SHP77 (cell line): Measurements from ENCODE around the gene FGF5.
"Not testable (repeated sequence)": the region's sequence is repeated elsewhere in the genome, so short reads cannot be mapped to it uniquely, and the experiment has no call there.

ENCODE experiments used
- DNase-seq, 2 experiments: peaks; one replicate each; lab custom pipeline; 2025; lab: John Stamatoyannopoulos, UW

Gene FGF5, protein sequence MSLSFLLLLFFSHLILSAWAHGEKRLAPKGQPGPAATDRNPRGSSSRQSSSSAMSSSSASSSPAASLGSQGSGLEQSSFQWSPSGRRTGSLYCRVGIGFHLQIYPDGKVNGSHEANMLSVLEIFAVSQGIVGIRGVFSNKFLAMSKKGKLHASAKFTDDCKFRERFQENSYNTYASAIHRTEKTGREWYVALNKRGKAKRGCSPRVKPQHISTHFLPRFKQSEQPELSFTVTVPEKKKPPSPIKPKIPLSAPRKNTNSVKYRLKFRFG

GRCh38 chr4:80266253-80266901 is at the start of gene FGF5:
Gene FGF5, plus strand, starts transcription at chr4:80266664. Its CDS starts 161 bp downstream, at chr4:80266825.
- DNase-seq: peak; percentile 24 to 33

DNA sequence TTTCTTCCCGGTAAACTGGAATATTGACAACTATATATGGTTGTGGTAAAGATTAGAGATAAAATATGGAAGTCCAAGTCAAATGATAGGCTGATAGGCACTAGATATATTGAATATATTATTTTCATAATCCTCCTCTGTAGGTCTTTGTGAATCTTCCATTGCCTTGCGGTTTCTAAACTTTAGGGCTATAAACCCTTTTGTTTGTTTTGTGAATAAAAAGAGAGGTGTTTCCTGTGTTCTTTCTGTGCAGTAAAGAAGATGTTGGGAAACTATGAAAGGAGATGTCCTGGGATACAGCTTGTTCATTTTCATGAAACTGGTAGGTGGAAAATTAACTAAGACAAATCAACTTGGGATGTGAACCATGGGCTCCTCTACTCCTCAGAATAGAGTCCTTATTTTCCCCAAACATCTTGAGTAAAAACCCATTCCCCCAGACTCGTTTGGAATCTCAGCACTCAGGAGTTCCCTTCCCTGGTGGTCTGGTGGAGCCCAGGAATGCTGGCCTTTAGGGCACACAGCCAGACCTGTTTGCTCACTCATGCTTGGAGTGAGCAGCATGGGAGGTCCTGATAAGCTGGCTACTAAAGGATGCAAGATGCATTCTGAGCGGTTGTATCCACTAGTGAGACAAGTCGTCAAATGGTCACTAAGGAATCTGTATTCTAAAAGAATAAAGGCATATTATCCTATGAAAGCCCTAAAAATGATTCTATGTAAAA is 47.0 kb upstream of the FGF5 start:
- DNase-seq: no peak

- DNase-seq: no peak
Observed at GRCh38 chr4:80220711-80221110, 45.8 kb upstream of the FGF5 start.

DNA sequence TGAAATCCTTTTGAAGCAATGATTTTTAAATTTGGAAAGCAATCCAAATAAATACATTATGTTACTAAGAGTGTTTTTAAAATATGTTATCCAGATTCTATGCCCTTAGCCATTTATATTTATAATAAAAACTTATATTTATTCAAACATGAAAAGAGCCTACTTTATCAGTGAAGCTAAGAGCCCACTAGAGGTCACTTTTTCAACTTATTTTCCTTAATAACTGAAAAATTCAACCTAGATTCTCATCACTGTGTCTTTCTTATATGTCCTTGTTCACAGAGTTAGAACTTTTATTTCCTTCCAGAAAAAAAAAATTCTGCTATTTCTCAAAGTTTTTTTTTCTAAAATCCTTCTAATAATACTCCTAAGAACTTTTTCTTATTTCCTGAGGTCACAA is 45.3 kb upstream of the FGF5 start:
- no peak for DNase-seq

DNA sequence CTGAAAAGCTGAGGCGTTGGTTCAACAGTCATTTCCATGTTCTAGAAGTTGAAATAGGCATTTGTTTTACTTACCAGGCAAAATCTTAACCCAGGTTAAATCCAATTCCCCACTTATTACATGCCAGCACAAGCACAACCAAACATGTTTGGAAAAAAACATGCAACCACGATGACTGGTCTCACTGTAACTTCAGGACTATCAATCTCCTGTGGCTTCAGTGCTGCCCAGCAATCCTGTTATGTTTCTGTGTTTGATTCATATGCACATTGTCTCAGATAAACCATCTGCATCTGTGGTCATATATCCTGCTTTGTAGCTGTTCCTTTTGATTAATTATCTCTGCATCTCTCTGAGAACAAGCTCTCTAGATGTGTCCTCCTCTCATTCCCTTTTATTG is 40.9 kb upstream of the FGF5 start:
- no peak for DNase-seq

GRCh38 chr4:80226094-80226493 is 40.4 kb upstream of the FGF5 start:
- no peak for DNase-seq

- no peak for DNase-seq
Observed at GRCh38 chr4:80228460-80228859, 38.0 kb upstream of the FGF5 start.

- no peak for DNase-seq
Observed at GRCh38 chr4:80229128-80229527, 37.3 kb upstream of the FGF5 start.

- DNase-seq: no peak
Observed at GRCh38 chr4:80229590-80229989, 36.9 kb upstream of the FGF5 start.

DNA sequence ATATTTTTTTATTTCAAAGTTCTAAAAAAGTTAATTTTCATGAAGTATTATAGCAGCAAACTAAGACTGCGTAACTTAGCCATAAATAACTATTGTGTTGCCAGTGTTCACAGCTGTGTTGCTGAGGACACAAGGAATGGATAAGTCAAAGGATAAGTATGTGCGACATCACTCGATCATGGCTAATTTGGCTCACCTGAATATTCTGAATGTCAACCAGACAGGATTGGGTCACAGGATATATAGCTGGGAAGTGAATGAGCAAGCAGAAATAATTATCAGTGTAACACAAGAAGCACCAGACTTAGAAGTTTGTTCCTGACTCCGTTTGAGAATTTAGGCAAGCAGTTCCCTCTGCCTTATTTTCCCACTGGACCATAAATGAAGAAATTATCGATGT is 35.3 kb upstream of the FGF5 start:
- no peak for DNase-seq

DNA sequence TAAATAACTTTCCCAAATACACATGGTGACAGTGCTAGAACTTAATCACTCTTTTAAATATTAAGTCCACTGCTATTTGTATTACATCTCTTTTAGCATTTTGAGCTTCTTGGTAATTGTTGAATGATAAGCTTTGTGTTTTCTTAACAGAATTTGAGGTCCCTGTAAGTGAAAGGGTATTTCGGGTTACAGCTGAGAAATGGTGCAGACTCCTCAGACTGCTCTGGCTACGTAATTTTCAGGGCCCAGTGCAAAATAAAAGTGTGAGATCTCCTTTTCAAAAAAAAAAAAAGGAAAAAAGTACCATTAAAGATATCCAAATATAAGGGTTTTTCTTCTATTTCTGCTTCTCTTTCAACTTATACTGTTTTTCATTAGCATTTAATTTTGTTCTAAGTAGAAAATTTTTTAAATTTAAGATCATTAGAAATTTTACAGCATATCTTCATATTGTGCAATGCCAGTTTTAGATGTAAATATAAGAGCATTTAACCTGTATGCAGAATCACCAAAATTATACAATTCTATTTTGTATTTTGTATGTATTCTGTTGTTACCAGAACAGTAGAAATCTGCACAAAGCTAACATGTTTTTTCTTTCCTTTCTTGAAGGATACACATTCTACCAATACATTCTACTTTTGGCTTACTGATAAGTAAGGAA is 33.6 kb upstream of the FGF5 start:
- DNase-seq: no peak

DNA sequence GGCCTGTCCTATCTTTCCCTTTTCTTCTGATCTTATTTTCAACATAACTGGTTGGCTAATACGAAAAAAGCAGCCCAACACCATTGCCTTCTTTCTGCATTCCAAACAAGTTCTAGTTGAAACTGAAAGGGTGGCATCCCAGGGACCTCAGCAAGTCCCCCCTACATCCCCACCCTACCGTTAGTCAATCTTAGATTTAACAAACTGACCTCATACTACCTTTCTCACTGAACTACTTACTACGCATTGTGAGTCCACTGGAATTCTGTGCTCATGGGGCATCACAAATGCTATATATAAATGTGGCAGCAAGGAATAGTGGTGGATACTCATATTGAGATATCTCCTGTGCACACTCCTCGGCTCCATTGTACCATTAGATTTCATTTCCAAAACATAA is 33.1 kb upstream of the FGF5 start:
- no peak for DNase-seq

- DNase-seq: no peak
Observed at GRCh38 chr4:80235451-80235850, 31.0 kb upstream of the FGF5 start.

- no peak for DNase-seq
Observed at GRCh38 chr4:80237992-80238391, 28.5 kb upstream of the FGF5 start.

- DNase-seq: no peak
Observed at GRCh38 chr4:80239480-80240150, 26.8 kb upstream of the FGF5 start.

GRCh38 chr4:80240976-80241375 is 25.5 kb upstream of the FGF5 start:
- DNase-seq: no peak

DNA sequence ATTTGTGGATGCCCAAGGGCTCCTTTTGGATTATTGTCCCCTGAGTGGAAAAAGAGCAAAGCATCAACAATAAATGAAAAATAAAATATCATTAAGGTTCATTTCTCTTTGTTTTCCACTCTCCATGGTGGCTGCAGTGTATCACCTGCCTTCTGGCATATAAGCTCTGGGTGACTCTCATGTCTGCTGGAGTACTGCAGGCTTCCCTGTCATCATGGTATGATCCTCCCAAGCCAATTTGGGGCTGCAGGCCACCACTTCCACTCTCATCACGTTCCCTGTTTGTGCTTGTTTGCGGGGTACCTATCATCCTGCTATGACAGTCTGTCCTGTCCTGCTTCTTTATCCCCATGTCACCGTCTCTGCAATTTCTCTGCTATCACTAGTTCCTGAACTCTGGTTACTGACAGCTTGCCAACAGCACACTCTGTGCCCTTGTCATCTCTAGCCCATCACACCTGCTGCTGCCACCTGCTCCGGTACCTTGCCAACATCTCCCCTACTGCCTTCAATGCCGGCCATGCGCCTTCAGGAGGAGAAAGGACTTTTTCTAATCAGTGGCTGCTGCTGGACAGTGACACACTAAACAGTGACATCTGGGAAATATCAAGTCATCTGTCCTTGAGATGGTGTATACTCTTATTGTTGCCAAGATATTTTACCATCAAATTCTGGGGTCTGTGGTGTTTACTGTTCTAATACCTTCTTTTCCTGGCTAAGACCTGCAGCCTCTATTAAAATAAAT is 23.0 kb upstream of the FGF5 start:
- peak in 1 of 2 experiments; percentile 42 for DNase-seq

DNA sequence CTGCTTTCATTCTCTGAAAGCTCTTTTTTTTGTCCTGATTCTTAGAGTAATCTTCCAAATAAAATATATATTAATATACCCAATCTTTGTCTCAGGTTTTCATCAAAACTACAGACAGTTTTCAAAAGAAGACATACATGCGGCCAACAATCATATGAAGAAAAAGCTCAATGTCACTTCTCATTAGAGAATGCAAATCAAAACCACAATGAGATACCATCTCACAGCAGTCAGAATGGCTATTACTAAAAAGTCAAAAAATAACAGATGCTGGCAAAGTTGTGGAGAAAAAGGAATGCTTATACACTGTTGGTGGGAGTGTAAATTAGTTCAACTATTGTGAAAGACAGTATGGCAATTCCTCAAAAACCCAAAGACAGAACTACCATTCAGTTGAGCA is 19.0 kb upstream of the FGF5 start:
- DNase-seq: not testable (repeated sequence)

- DNase-seq: no peak
Observed at GRCh38 chr4:80249144-80249543, 17.3 kb upstream of the FGF5 start.

- no peak for DNase-seq
Observed at GRCh38 chr4:80252427-80252826, 14.0 kb upstream of the FGF5 start.

DNA sequence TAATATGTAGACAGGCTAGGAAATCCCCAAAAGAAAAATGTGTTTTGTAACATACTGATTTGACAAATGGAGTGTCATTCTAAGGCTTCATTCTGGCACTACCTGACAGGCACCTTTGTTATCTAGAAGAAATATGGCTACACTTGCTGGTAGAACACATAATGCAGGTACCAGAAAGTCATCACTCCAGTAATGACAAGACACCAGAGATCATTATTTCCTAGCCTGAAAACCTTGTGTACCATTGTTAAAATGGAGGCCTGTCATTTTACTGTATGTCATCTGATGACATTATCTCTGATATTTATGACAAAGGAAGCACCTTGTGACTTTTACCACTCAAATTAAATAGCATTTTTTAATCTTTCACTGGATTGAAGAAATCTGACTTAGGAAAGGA is 13.5 kb upstream of the FGF5 start:
- DNase-seq: no peak
